Caki2 (cell line): ENCODE data around the gene PLD5. TPM values are rescaled to one million over a fixed set of nuclear protein-coding genes. Genes with fewer than 3 reads are reported as not detected.
"Not testable (repeated sequence)": the region's sequence is repeated elsewhere in the genome, so short reads cannot be mapped to it uniquely, and the experiment has no call there.

Experiments
- DNase-seq: peaks from one replicate; pipeline ENCODE4 v3.0.0-alpha.2; 2015; ENCODE audit warnings: low read depth
- in situ Hi-C: cut with HindIII; loops from 2 replicates; pipeline ENCODE4 v1.10.0; 2016; ENCODE audit warnings: low sequenced_read_pairs, low pct_unique_long_range_greater_than_20kb, mixed read lengths
- total RNA-seq: library from RNA; depleted of rRNA; stranded (reverse); fragments of >200 nt; shearing (Covaris generic); gene quantifications from 2 replicates; pipeline ENCODE4 v1.2.3, GENCODE V29; 2014; ENCODE audit warnings: low replicate concordance

Gene PLD5
- total RNA-seq, 1 experiment from 2014 or later = 2.5 TPM

GRCh38 chr1:242146652-242147051, 377.8 kb downstream of the PLD5 start:
- DNase-seq = no peak
- in situ Hi-C loops = no loop called here

GRCh38 chr1:242140836-242141235, 383.7 kb downstream of the PLD5 start:
- no peak for DNase-seq
- in situ Hi-C loops = no loop called here

- in situ Hi-C loops = no loop called here
- no peak for DNase-seq
Measured at GRCh38 chr1:242139986-242140385, 384.5 kb downstream of the PLD5 start.

- DNase-seq = no peak
- in situ Hi-C loops = no loop called here
Measured at GRCh38 chr1:242139442-242139841, 385.1 kb downstream of the PLD5 start.

- in situ Hi-C loops = no loop called here
- DNase-seq = no peak
Measured at GRCh38 chr1:242133796-242134195, 390.7 kb downstream of the PLD5 start.

- in situ Hi-C loops = no loop called here
- DNase-seq = no peak
Measured at GRCh38 chr1:242133351-242133750, 391.1 kb downstream of the PLD5 start.

GRCh38 chr1:242132121-242132817, 392.2 kb downstream of the PLD5 start:
- no peak for DNase-seq
- in situ Hi-C loops = no loop called here

- no peak for DNase-seq
- in situ Hi-C loops = no loop called here
Measured at GRCh38 chr1:242128951-242129502, 395.5 kb downstream of the PLD5 start.

GRCh38 chr1:242120432-242120831, 404.1 kb downstream of the PLD5 start:
- in situ Hi-C loops = no loop called here
- DNase-seq = no peak

GRCh38 chr1:242100921-242101320, 423.6 kb downstream of the PLD5 start:
- in situ Hi-C loops = no loop called here

GRCh38 chr1:242097283-242097682, 427.2 kb downstream of the PLD5 start:
- in situ Hi-C loops, DNase-seq: not testable (repeated sequence)

More at GRCh38 chr1:242100921-242101320, 423.6 kb downstream of the PLD5 start:
- no peak for DNase-seq

- in situ Hi-C loops = no loop called here
- no peak for DNase-seq
Measured at GRCh38 chr1:242093116-242093515, 431.4 kb downstream of the PLD5 start.

GRCh38 chr1:242089911-242090310, 434.6 kb downstream of the PLD5 start:
- in situ Hi-C loops = no loop called here
- DNase-seq = no peak

- in situ Hi-C loops = no loop called here
- no peak for DNase-seq
Measured at GRCh38 chr1:242088875-242089274, 435.6 kb downstream of the PLD5 start.

- in situ Hi-C loops = no loop called here
- no peak for DNase-seq
Measured at GRCh38 chr1:242086706-242087105, 437.8 kb downstream of the PLD5 start.

GRCh38 chr1:242086093-242086492, 438.4 kb downstream of the PLD5 start:
- in situ Hi-C loops = no loop called here
- no peak for DNase-seq

GRCh38 chr1:242083742-242084141, 440.8 kb downstream of the PLD5 start:
- in situ Hi-C loops = no loop called here
- DNase-seq = no peak

- in situ Hi-C loops = no loop called here
- no peak for DNase-seq
Measured at GRCh38 chr1:242081446-242081845, 443.1 kb downstream of the PLD5 start.

- in situ Hi-C loops = no loop called here
- DNase-seq = no peak
Measured at GRCh38 chr1:242065813-242066212, 458.7 kb downstream of the PLD5 start.

GRCh38 chr1:242062271-242062670, 462.2 kb downstream of the PLD5 start:
- no peak for DNase-seq
- in situ Hi-C loops = no loop called here
